Measurements from ENCODE around the gene BCKDHB. TPM values are rescaled to one million over a fixed set of nuclear protein-coding genes. Genes with fewer than 3 reads are reported as not detected.

The BCKDHB gene
- total RNA-seq, 1 experiment from 2014 or later: 24.3 TPM

DNA sequence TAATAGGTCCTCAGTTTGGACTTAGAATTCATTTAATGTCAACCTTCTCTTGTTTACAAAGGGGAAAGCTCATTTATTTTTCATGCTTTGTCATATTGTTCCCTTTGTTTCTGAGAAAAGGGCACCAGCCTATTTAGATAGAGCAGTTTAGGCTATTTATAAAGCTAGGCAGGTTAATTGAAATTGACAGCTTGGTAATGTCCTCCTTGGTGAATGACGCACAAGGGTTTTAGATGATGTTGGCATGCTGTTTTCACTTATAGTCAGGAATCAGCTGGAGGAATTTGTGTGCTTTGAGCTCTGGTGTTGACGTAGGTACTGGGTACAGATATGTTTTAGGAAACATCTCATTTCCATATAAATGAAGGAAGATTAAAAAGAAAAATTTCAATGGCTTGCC is 45.2 kb downstream of the BCKDHB start (continued):
- no peak for TF ChIP-seq NFATC4 (CRISPR knock-in tag; IDR thresholded peaks at IDR 0.05)
- TF ChIP-seq NR1H2 (CRISPR knock-in tag; IDR thresholded peaks at IDR 0.05): no peak
- TF ChIP-seq AFF4 (CRISPR knock-in tag; IDR thresholded peaks at IDR 0.05; ENCODE audit: borderline replicate concordance): no peak
- no peak for TF ChIP-seq ZMAT4 (CRISPR knock-in tag; IDR thresholded peaks at IDR 0.05)
- TF ChIP-seq, protein P1, sequence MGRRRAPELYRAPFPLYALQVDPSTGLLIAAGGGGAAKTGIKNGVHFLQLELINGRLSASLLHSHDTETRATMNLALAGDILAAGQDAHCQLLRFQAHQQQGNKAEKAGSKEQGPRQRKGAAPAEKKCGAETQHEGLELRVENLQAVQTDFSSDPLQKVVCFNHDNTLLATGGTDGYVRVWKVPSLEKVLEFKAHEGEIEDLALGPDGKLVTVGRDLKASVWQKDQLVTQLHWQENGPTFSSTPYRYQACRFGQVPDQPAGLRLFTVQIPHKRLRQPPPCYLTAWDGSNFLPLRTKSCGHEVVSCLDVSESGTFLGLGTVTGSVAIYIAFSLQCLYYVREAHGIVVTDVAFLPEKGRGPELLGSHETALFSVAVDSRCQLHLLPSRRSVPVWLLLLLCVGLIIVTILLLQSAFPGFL (CRISPR knock-in tag; IDR thresholded peaks at IDR 0.05; ENCODE audit: borderline replicate concordance): no peak
- TF ChIP-seq, protein P2, sequence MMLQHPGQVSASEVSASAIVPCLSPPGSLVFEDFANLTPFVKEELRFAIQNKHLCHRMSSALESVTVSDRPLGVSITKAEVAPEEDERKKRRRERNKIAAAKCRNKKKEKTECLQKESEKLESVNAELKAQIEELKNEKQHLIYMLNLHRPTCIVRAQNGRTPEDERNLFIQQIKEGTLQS (CRISPR knock-in tag; conservative IDR thresholded peaks at IDR 0.05): no peak

- no peak for DNase-seq (ENCODE audit: low spot score)
- CTCF ChIA-PET: no interaction called here
- peaks cover 4% of the 10 kb centered on the region; the same call in 1 of the 2 replicates for H3K9me3 Mint-ChIP-seq
- no peak for ATAC-seq
- no peak overlapping the region for H3K27ac Mint-ChIP-seq
- peaks cover 8% of the 10 kb centered on the region; the same call in 1 of the 2 replicates for H3K4me1 Mint-ChIP-seq
- H3K27me3 Mint-ChIP-seq (ENCODE audit: low read depth): no peaks in the 10 kb centered on the region
- H3K4me3 Mint-ChIP-seq: no peak overlapping the region
- peaks cover 6% of the 10 kb centered on the region for H3K36me3 Mint-ChIP-seq
- POLR2A ChIA-PET: no interaction called here
- TF ChIP-seq TEAD4 (CRISPR knock-in tag; IDR thresholded peaks at IDR 0.05) (no peak), MLX (CRISPR knock-in tag; IDR thresholded peaks at IDR 0.05) (no peak), FOXP1 (CRISPR knock-in tag; IDR thresholded peaks at IDR 0.05; ENCODE audit: borderline replicate concordance) (no peak), CREB1 (CRISPR knock-in tag; IDR thresholded peaks at IDR 0.05) (no peak), JUN (CRISPR knock-in tag; IDR thresholded peaks at IDR 0.05) (no peak), NFYB (CRISPR knock-in tag; conservative IDR thresholded peaks at IDR 0.05; ENCODE audit: low read depth) (no peak), ATF1 (CRISPR knock-in tag; IDR thresholded peaks at IDR 0.05) (no peak), AFF4 (CRISPR knock-in tag; IDR thresholded peaks at IDR 0.05; ENCODE audit: borderline replicate concordance) (no peak), E2F5 (CRISPR knock-in tag; IDR thresholded peaks at IDR 0.05) (no peak), ZNF671 (CRISPR knock-in tag; IDR thresholded peaks at IDR 0.05) (no peak), FOXJ3 (CRISPR knock-in tag; IDR thresholded peaks at IDR 0.05; ENCODE audit: borderline replicate concordance) (no peak), STAT6 (CRISPR knock-in tag; conservative IDR thresholded peaks at IDR 0.05; ENCODE audit: low read depth) (no peak), ZMAT4 (CRISPR knock-in tag; IDR thresholded peaks at IDR 0.05) (no peak), ZNF232 (CRISPR knock-in tag; IDR thresholded peaks at IDR 0.05) (no peak)
- TF ChIP-seq, protein P3, sequence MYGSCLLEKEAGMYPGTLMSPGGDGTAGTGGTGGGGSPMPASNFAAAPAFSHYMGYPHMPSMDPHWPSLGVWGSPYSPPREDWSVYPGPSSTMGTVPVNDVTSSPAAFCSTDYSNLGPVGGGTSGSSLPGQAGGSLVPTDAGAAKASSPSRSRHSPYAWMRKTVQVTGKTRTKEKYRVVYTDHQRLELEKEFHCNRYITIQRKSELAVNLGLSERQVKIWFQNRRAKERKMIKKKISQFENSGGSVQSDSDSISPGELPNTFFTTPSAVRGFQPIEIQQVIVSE (CRISPR knock-in tag; IDR thresholded peaks at IDR 0.05; ENCODE audit: borderline replicate concordance): no peak
These were observed 47.7 kb downstream of the BCKDHB start for GRCh38 chr6:80154160-80154559.

Measured in WTC11 (cell line).